Body of pancreas (tissue), 4 donors: ENCODE results near the gene CHAC1. TPM values are rescaled to one million over a fixed set of nuclear protein-coding genes. Genes with fewer than 3 reads are reported as not detected.

Experiments
- ATAC-seq: fragments of 150-250 bp; one replicate; pipeline ENCODE4 v1.9.1; 2016
- DNase-seq, 4 donors: peaks; one replicate each; pipeline ENCODE4 v3.0.0-alpha.2; 2019
- H3K27ac ChIP-seq, 4 donors: fragments of 200-600 bp; sonication (generic); 1 replicate in 3 of 4; 2 replicates in 1 of 4; pipeline versions ENCODE4 v1.5.1 to v1.6.1; 2016 to 2019; ENCODE audit warnings: mild to moderate bottlenecking in 1 of 4, mixed read lengths in 1 of 4, moderate library complexity in 1 of 4
- H3K27me3 ChIP-seq, 2 donors: fragments of 200-600 bp; sonication (generic); one replicate each; pipeline ENCODE4 v1.6.0; 2016; ENCODE audit warnings: mild to moderate bottlenecking in 1 of 2
- H3K36me3 ChIP-seq, 2 donors: fragments of 200-600 bp; sonication (generic); replicated peaks in 1 of 2; 2 replicates each; pipeline ENCODE4 v1.5.1; 2016; ENCODE audit warnings: low read depth in 2 of 2; ENCODE audit not compliant: insufficient read depth in 1 of 2
- H3K4me1 ChIP-seq: fragments of 200-600 bp; sonication (generic); one replicate; pipeline ENCODE4 v1.6.0; 2016
- H3K4me3 ChIP-seq, 2 donors: fragments of 200-600 bp; sonication (generic); 1 replicate in 1 of 2; 2 replicates in 1 of 2; pipeline ENCODE4 v1.5.1; 2016 to 2019
- H3K9me3 ChIP-seq, 3 donors: fragments of 200-600 bp; sonication (generic); 1 replicate in 2 of 3; 2 replicates in 1 of 3; pipeline ENCODE4 v1.5.1; 2016
- POLR2A ChIP-seq, 3 donors: fragments of 450-650 bp; IDR thresholded peaks; one replicate each; pipeline ENCODE4 v1.6.1; 2016; ENCODE audit warnings: antibody characterized with exemption in 3 of 3, mild to moderate bottlenecking in 2 of 3
- WGBS, 2 donors: methylation state at CpG; one replicate each; pipeline ENCODE4 v1.1.5; 2017; 5-methylcytosine and 5-hydroxymethylcytosine counted together
- intact Hi-C: fragments of 100-400 bp; cut with DNase I; formaldehyde crosslinking; loops from one replicate; pipeline ENCODE4 v1.15.1; 2023
- total RNA-seq, 2 donors: library from RNA; depleted of rRNA; stranded (reverse); fragments of >200 nt; gene quantifications; one replicate each; pipeline ENCODE4 v1.1.0, GENCODE V29; 2016
- TF ChIP-seq, protein P1 (sequence below), 7 experiments: fragments of 450-650 bp in 4 of 7; fragments of 200-600 bp in 3 of 7; sonication (generic) in 3 of 7; IDR thresholded peaks; one replicate each; pipeline ENCODE4 v1.5.1; 2016 to 2019; ENCODE audit warnings: antibody characterized with exemption in 7 of 7

Gene CHAC1
- total RNA-seq, 2 donors from 2014 or later: 4.0 to 4.7 TPM

DNA sequence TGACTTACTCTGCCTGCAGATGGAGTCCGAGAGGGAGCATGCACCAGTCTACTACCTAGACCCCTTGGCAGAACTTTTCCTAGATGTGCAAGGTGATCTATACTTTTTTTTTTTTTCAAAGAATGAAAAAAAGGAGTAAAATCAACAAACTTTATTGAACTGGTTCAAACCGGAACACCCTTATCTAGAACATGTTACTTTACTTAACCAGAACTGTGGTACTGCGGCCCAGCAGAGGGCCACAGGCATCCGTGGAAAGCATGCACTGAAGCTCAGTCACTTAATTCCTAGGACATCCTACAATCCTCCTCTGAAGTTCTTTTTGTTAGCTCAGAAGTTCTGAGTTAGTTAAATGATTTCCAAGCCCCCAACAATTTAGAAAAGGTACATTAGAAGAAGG, 21.6 kb downstream of the CHAC1 start:
- intact Hi-C loops: no loop called here

DNA sequence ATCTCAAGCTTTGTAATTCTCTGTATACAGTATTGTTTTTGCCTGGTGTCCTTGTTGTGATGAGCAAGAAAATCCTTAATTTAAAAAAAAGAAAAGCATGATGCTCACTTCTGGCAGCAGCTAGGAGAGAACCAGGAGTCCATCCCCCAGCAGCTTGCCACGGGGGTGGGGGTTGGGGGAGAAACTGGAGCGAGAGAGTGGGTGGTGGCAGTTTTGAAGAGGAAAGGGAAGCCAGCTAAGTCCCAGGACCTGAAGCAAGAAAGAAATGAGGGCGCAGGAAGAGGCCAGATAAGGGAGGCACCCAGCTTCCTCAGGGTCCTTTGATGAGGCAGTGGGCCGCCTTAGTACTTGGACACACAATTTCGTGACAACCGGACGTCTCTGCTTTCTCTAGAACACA, 23.5 kb downstream of the CHAC1 start:
- WGBS, 2 donors: 74 to 89% methylated on average over 7 of the region's 7 CpGs

More for the DNA sequence above, 21.6 kb downstream of the CHAC1 start:
- Histone ChIP-seq H3K36me3 (peaks cover under 1 to 23% of the 10 kb centered on the region in 2 donors), H3K4me3 (no peak overlapping the region), H3K27me3 (no peaks in the 10 kb centered on the region), H3K9me3 (no peaks in the 10 kb centered on the region), H3K4me1 (no peaks in the 10 kb centered on the region), H3K27ac (no peak overlapping the region)
- ATAC-seq (no peak), DNase-seq (no peak)
- TF ChIP-seq, protein P1, sequence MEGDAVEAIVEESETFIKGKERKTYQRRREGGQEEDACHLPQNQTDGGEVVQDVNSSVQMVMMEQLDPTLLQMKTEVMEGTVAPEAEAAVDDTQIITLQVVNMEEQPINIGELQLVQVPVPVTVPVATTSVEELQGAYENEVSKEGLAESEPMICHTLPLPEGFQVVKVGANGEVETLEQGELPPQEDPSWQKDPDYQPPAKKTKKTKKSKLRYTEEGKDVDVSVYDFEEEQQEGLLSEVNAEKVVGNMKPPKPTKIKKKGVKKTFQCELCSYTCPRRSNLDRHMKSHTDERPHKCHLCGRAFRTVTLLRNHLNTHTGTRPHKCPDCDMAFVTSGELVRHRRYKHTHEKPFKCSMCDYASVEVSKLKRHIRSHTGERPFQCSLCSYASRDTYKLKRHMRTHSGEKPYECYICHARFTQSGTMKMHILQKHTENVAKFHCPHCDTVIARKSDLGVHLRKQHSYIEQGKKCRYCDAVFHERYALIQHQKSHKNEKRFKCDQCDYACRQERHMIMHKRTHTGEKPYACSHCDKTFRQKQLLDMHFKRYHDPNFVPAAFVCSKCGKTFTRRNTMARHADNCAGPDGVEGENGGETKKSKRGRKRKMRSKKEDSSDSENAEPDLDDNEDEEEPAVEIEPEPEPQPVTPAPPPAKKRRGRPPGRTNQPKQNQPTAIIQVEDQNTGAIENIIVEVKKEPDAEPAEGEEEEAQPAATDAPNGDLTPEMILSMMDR (IDR thresholded peaks at IDR 0.05): no peak
- TF ChIP-seq POLR2A (IDR thresholded peaks at IDR 0.05): no peak
- 47 to 54% methylated on average over 4 of the region's 4 CpGs for WGBS, 2 donors

DNA sequence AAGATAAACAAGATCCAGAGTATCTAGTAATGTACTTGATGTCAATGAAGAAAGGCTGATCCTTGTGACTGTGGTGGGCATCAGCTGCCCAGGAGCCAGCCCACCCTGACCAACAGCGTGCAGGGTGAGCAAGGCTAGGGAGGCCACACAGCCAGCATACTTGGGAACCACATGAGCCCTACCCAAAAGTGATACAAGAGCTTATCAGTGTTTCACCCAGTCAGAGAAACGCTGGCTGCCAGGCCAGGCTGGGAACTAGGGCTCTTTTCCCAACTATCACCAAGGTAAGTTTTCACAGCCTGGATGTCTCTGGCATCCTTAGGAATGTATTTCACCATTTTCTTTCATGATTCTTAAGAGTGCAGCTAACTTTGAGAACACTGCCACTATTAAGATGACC, 24.9 kb downstream of the CHAC1 start:
- Histone ChIP-seq H3K27ac (no peak overlapping the region), H3K9me3 (no peaks in the 10 kb centered on the region), H3K36me3 (peaks cover 7 to 52% of the 10 kb centered on the region in 2 donors), H3K4me1 (no peaks in the 10 kb centered on the region), H3K4me3 (no peak overlapping the region), H3K27me3 (no peaks in the 10 kb centered on the region)
- intact Hi-C loops: no loop called here
- 63 to 71% methylated on average over 2 of the region's 2 CpGs for WGBS, 2 donors
- TF ChIP-seq, protein P1 (IDR thresholded peaks at IDR 0.05): no peak
- TF ChIP-seq POLR2A (IDR thresholded peaks at IDR 0.05): no peak
- no peak for ATAC-seq
- no peak for DNase-seq

More for the DNA sequence above, 23.5 kb downstream of the CHAC1 start:
- Histone ChIP-seq H3K36me3 (peaks cover 7 to 39% of the 10 kb centered on the region in 2 donors), H3K9me3 (no peaks in the 10 kb centered on the region), H3K4me3 (no peak overlapping the region), H3K27me3 (no peaks in the 10 kb centered on the region), H3K27ac (no peak overlapping the region), H3K4me1 (no peaks in the 10 kb centered on the region)
- no peak for TF ChIP-seq POLR2A (IDR thresholded peaks at IDR 0.05)
- TF ChIP-seq, protein P1 (IDR thresholded peaks at IDR 0.05): no peak
- intact Hi-C loops: no loop called here
- no peak for DNase-seq
- no peak for ATAC-seq

DNA sequence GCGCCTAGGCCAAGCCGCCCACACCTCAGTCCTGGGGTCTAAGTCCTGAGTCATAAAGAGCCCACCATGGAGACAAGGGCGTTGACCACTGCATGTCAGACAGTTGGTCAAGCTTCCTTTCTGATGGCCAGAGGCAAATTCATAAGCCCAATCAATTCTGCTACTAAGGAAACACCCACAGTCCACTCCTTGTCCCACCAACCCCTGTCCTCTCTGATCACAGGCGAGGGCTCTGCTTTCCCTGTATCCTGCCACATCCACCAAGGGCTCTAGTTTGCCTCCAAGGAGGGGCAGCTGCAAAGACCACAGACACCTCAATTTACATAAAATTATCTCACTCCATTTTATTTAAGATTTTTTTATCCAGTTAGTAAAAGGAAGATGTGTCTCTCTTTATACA, 25.3 kb downstream of the CHAC1 start:
- TF ChIP-seq, protein P1 (IDR thresholded peaks at IDR 0.05): no peak
- no peak for TF ChIP-seq POLR2A (IDR thresholded peaks at IDR 0.05)
- Histone ChIP-seq H3K4me1 (no peaks in the 10 kb centered on the region), H3K27ac (no peak overlapping the region), H3K4me3 (no peak overlapping the region), H3K36me3 (peaks cover 7 to 57% of the 10 kb centered on the region in 2 donors), H3K27me3 (no peaks in the 10 kb centered on the region), H3K9me3 (no peaks in the 10 kb centered on the region)
- intact Hi-C loops: no loop called here
- ATAC-seq: no peak
- 99 to 100% methylated on average over 4 of the region's 4 CpGs for WGBS, 2 donors
- DNase-seq: no peak

DNA sequence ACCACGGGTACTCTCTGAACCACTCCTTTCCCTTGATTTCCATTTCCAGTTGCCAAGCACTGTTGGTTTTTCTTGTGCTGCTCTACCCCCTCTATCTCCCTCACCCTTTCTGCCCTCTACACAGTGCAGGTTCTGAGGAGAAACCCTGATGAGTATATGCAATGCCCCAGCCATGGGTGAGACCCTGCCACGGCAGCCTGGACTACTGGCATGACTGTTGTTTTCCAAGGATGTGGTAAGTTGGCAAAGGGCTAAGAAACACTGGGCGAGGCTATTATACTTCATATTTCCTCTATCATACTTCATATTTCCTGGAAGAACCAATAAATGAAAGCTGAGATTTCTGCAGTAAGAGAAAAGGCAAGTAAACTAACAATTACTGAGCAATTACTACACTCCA, 27.9 kb downstream of the CHAC1 start:
- Histone ChIP-seq H3K9me3 (no peaks in the 10 kb centered on the region), H3K27me3 (no peaks in the 10 kb centered on the region), H3K27ac (no peak overlapping the region), H3K4me3 (no peak overlapping the region), H3K36me3 (peaks cover 21 to 73% of the 10 kb centered on the region in 2 donors), H3K4me1 (no peaks in the 10 kb centered on the region)
- TF ChIP-seq, protein P1 (IDR thresholded peaks at IDR 0.05): no peak
- TF ChIP-seq POLR2A (IDR thresholded peaks at IDR 0.05): no peak
- 76 to 77% methylated on average over 3 of the region's 3 CpGs for WGBS, 2 donors
- ATAC-seq (no peak), DNase-seq (no peak)
- intact Hi-C loops: no loop called here
